ENCODE data around the gene FTO. TPM values are rescaled to one million over a fixed set of nuclear protein-coding genes. Genes with fewer than 3 reads are reported as not detected.

Gene FTO
- total RNA-seq, 1 experiment from 2014 or later = 78.3 TPM

DNA sequence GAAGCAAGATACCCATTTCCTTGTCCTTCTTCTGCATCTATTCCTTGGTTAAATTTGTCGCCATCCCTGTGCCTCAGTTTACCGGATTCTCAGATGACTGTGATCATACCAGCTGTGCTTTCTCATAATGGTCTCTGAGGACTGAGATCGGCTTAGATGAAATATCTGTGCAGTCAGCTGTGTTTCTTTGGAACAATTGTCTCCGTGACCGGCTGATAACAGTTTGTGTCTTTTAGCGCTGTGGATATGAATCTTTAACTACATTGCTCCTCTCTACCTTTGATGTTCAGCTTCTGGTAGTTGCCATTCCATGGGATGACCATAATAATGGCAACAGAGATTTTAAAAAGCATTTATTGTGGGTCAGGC, 473 bp downstream of the FTO start:
- POLR2A ChIA-PET = no interaction called here
- H3K27me3 ChIP-seq (replicated peaks; ENCODE audit: control insufficient read depth, insufficient read depth, low read length) = no peaks in the 10 kb centered on the region
- intact Hi-C loops (cut with micrococcal nuclease; ENCODE audit: unreplicated experiment) = loop anchor here (1.0 to 5.0 kb wide), 2 partner anchors 28 to 53 kb away; no protein-coding TSS in a partner anchor

DNA sequence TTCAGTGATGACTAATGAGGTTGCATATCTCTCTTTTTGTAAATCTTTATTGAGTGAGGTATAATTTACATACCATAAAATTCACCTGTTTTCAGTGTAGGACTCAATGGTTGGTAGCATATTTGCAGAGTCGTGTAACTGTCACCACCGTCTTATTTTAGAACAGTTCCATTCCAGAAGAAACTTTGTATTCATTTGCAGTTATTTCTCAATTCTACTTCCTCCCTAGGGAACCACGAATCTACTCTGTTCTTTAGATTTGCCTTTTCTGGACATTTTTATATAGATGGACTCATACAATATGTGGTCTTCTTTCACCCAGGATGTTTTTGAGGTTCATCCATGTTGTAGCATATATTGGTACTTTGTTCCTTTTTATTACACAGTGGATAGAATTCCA, 3.7 kb downstream of the FTO start:
- TF ChIP-seq, protein P1, sequence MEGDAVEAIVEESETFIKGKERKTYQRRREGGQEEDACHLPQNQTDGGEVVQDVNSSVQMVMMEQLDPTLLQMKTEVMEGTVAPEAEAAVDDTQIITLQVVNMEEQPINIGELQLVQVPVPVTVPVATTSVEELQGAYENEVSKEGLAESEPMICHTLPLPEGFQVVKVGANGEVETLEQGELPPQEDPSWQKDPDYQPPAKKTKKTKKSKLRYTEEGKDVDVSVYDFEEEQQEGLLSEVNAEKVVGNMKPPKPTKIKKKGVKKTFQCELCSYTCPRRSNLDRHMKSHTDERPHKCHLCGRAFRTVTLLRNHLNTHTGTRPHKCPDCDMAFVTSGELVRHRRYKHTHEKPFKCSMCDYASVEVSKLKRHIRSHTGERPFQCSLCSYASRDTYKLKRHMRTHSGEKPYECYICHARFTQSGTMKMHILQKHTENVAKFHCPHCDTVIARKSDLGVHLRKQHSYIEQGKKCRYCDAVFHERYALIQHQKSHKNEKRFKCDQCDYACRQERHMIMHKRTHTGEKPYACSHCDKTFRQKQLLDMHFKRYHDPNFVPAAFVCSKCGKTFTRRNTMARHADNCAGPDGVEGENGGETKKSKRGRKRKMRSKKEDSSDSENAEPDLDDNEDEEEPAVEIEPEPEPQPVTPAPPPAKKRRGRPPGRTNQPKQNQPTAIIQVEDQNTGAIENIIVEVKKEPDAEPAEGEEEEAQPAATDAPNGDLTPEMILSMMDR (IDR thresholded peaks at IDR 0.05; ENCODE audit: insufficient read depth in 1 of 2, low read depth in 1 of 2, low read length in 1 of 2, severe bottlenecking in 1 of 2, unreplicated experiment in 1 of 2) = no peak
- H3K9me3 Mint-ChIP-seq (ENCODE audit: unreplicated experiment) = no peaks in the 10 kb centered on the region
- POLR2A ChIA-PET = no interaction called here
- no peak for DNase-seq
- no peak overlapping the region for H3K4me3 ChIP-seq (ENCODE audit: low read depth, low read length)
- peaks cover 8% of the 10 kb centered on the region; the same call in 1 of the 2 replicates for H3K4me1 ChIP-seq
- no peaks in the 10 kb centered on the region for H3K36me3 Mint-ChIP-seq (ENCODE audit: insufficient read depth, unreplicated experiment)
- intact Hi-C loops (cut with micrococcal nuclease; ENCODE audit: unreplicated experiment) = no loop called here
- H3K4me1 Mint-ChIP-seq (ENCODE audit: low read depth, unreplicated experiment) = no peaks in the 10 kb centered on the region
- BruUV-seq (replicated peaks) = no TSS peak
- H3K9me3 ChIP-seq = no peaks in the 10 kb centered on the region
- no peaks in the 10 kb centered on the region for H3K27me3 ChIP-seq (replicated peaks; ENCODE audit: control insufficient read depth, insufficient read depth, low read length)
- CTCF ChIA-PET = no interaction called here
- H3K36me3 ChIP-seq (ENCODE audit: control insufficient read depth, insufficient read depth, low read length) = no peaks in the 10 kb centered on the region
- no peaks in the 10 kb centered on the region for H3K27me3 Mint-ChIP-seq (ENCODE audit: insufficient read depth, unreplicated experiment)
- no peak overlapping the region for H3K27ac Mint-ChIP-seq (ENCODE audit: unreplicated experiment)
- no peak overlapping the region for H3K4me3 Mint-ChIP-seq (ENCODE audit: unreplicated experiment)

More for the DNA sequence above, 473 bp downstream of the FTO start:
- no peaks in the 10 kb centered on the region for H3K27me3 Mint-ChIP-seq (ENCODE audit: insufficient read depth, unreplicated experiment)
- H3K4me1 Mint-ChIP-seq (ENCODE audit: low read depth, unreplicated experiment) = no peaks in the 10 kb centered on the region
- peak overlapping the region; percentile 89 for H3K4me3 Mint-ChIP-seq (ENCODE audit: unreplicated experiment)
- BruUV-seq (replicated peaks) = TSS peak; percentile 43
- H3K36me3 Mint-ChIP-seq (ENCODE audit: insufficient read depth, unreplicated experiment) = no peaks in the 10 kb centered on the region
- peak overlapping the region; percentile 72 for H3K27ac Mint-ChIP-seq (ENCODE audit: unreplicated experiment)
- Histone ChIP-seq H3K4me1 (peaks cover 8% of the 10 kb centered on the region; the same call in 1 of the 2 replicates), H3K36me3 (ENCODE audit: control insufficient read depth, insufficient read depth, low read length) (no peaks in the 10 kb centered on the region), H3K4me3 (ENCODE audit: low read depth, low read length) (peak overlapping the region; percentile 82), H3K9me3 (no peaks in the 10 kb centered on the region)
- no peak for DNase-seq
- TF ChIP-seq, protein P1 (IDR thresholded peaks at IDR 0.05; ENCODE audit: insufficient read depth in 1 of 2, low read depth in 1 of 2, low read length in 1 of 2, severe bottlenecking in 1 of 2, unreplicated experiment in 1 of 2) = no peak
- no peaks in the 10 kb centered on the region for H3K9me3 Mint-ChIP-seq (ENCODE audit: unreplicated experiment)
- CTCF ChIA-PET = interaction anchor here (0.9 to 1.8 kb wide), 5 partner anchors 13 to 155 kb away, joined by 3 to 14 read pairs (median 7); no protein-coding TSS in a partner anchor

DNA sequence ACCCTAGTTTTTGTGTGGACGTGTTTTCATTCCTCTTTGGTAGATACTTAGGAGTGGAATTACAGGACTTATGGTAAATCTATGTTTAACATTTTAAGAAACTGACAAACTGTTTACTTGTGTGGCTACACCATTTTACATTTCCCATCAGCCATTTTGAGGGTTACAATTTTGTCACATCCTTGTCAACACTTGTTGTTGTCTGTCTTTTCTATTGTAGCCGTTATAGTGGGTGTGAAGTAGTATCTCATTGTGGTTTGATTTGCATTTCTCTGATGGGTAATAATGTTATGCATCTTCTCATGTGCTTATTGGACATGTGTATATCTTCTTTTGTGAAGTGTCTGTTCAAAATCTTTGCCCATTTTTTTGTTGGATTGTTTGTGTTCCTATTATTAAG, 4.5 kb downstream of the FTO start:
- Histone ChIP-seq H3K4me3 (ENCODE audit: low read depth, low read length) (no peak overlapping the region), H3K27me3 (replicated peaks; ENCODE audit: control insufficient read depth, insufficient read depth, low read length) (no peaks in the 10 kb centered on the region), H3K9me3 (no peaks in the 10 kb centered on the region), H3K36me3 (ENCODE audit: control insufficient read depth, insufficient read depth, low read length) (no peaks in the 10 kb centered on the region), H3K4me1 (peaks cover 8% of the 10 kb centered on the region; the same call in 1 of the 2 replicates)
- POLR2A ChIA-PET = no interaction called here
- H3K9me3 Mint-ChIP-seq (ENCODE audit: unreplicated experiment) = no peaks in the 10 kb centered on the region
- TF ChIP-seq, protein P1 (IDR thresholded peaks at IDR 0.05; ENCODE audit: insufficient read depth in 1 of 2, low read depth in 1 of 2, low read length in 1 of 2, severe bottlenecking in 1 of 2, unreplicated experiment in 1 of 2) = no peak
- H3K27me3 Mint-ChIP-seq (ENCODE audit: insufficient read depth, unreplicated experiment) = no peaks in the 10 kb centered on the region
- DNase-seq = no peak
- CTCF ChIA-PET = no interaction called here
- no peak overlapping the region for H3K27ac Mint-ChIP-seq (ENCODE audit: unreplicated experiment)
- H3K4me1 Mint-ChIP-seq (ENCODE audit: low read depth, unreplicated experiment) = no peaks in the 10 kb centered on the region
- intact Hi-C loops (cut with micrococcal nuclease; ENCODE audit: unreplicated experiment) = no loop called here
- H3K36me3 Mint-ChIP-seq (ENCODE audit: insufficient read depth, unreplicated experiment) = no peaks in the 10 kb centered on the region
- BruUV-seq (replicated peaks) = no TSS peak
- H3K4me3 Mint-ChIP-seq (ENCODE audit: unreplicated experiment) = no peak overlapping the region
